Skin of body (tissue), 2 donors: ENCODE measurements around the gene PSEN1. TPM values are rescaled to one million over a fixed set of nuclear protein-coding genes. Genes with fewer than 3 reads are reported as not detected.

Source experiments
- DNase-seq: peaks from one replicate; lab custom pipeline; 2025; lab: John Stamatoyannopoulos, UW
- total RNA-seq: library from RNA; depleted of rRNA; stranded (reverse); fragments of >200 nt; gene quantifications from one replicate; pipeline ENCODE4 v1.2.3, GENCODE V29; 2014

PSEN1 gene
- total RNA-seq, 1 donor from 2014 or later: 43.5 TPM

GRCh38 chr14:73253323-73253610, 117.0 kb downstream of the PSEN1 start:
- DNase-seq: no peak

GRCh38 chr14:73253721-73254120, 117.4 kb downstream of the PSEN1 start:
- DNase-seq: no peak

GRCh38 chr14:73254247-73255004, 118.1 kb downstream of the PSEN1 start:
- no peak for DNase-seq

- DNase-seq: no peak
These were observed 118.7 kb downstream of the PSEN1 start for GRCh38 chr14:73255005-73255400.

- DNase-seq: no peak
These were observed 119.5 kb downstream of the PSEN1 start for GRCh38 chr14:73255693-73256225.

GRCh38 chr14:73258076-73258475, 121.8 kb downstream of the PSEN1 start:
- no peak for DNase-seq

GRCh38 chr14:73258845-73259611, 122.7 kb downstream of the PSEN1 start:
- DNase-seq: no peak

- no peak for DNase-seq
These were observed 123.5 kb downstream of the PSEN1 start for GRCh38 chr14:73259837-73260236.

- DNase-seq: no peak
These were observed 124.3 kb downstream of the PSEN1 start for GRCh38 chr14:73260574-73260973.

GRCh38 chr14:73261075-73261474, 124.8 kb downstream of the PSEN1 start:
- DNase-seq: no peak

GRCh38 chr14:73261520-73262426, 125.5 kb downstream of the PSEN1 start:
- no peak for DNase-seq

- no peak for DNase-seq
These were observed 126.3 kb downstream of the PSEN1 start for GRCh38 chr14:73262427-73263183.

- DNase-seq: no peak
These were observed 127.3 kb downstream of the PSEN1 start for GRCh38 chr14:73263606-73264005.

GRCh38 chr14:73264080-73264884, 128.0 kb downstream of the PSEN1 start:
- no peak for DNase-seq

- DNase-seq: no peak
These were observed 128.8 kb downstream of the PSEN1 start for GRCh38 chr14:73264885-73265720.

GRCh38 chr14:73265721-73266046, 129.4 kb downstream of the PSEN1 start:
- no peak for DNase-seq

- DNase-seq: no peak
These were observed 130.0 kb downstream of the PSEN1 start for GRCh38 chr14:73266317-73266716.

GRCh38 chr14:73267474-73267873, 131.2 kb downstream of the PSEN1 start:
- no peak for DNase-seq
